Thyroid gland (tissue), 4 donors: ENCODE data around the gene OR2J1.

Experiments
- POLR2A ChIP-seq, 2 donors: fragments of 450-650 bp; IDR thresholded peaks; one replicate each; pipeline ENCODE4 v1.6.1; 2017; ENCODE audit warnings: antibody characterized with exemption in 2 of 2, mild to moderate bottlenecking in 2 of 2, moderate library complexity in 1 of 2
- TF ChIP-seq, protein P1 (sequence below), 6 experiments: fragments of 200-600 bp in 3 of 6; fragments of 450-650 bp in 3 of 6; sonication (generic) in 3 of 6; IDR thresholded peaks; one replicate each; pipeline ENCODE4 v1.5.1; 2016 to 2019; ENCODE audit warnings: antibody characterized with exemption in 6 of 6, mild to moderate bottlenecking in 2 of 6, inconsistent platforms in 1 of 6, moderate library complexity in 1 of 6

DNA sequence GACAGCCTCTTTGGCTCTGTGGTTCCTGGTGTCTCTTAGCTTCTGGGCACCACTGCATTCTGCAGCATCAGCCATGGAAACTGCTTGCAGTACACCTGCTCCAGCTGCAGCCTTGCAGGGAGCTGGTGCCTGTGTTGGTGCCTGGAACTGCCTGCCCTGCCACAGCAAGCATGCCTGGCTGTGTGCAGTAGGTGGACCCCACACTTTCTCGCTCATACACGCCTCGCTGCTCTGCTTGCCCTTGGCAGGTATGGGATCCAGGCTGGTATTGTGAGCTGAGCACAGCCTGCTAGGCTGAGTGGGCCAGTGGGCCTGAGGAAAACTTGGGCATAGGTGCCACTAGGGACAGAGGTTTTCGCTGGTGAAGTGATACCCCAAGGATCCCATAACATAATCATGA, 31.4 kb downstream of the OR2J1 start:
- TF ChIP-seq POLR2A (IDR thresholded peaks at IDR 0.05), result no peak
- TF ChIP-seq, protein P1, sequence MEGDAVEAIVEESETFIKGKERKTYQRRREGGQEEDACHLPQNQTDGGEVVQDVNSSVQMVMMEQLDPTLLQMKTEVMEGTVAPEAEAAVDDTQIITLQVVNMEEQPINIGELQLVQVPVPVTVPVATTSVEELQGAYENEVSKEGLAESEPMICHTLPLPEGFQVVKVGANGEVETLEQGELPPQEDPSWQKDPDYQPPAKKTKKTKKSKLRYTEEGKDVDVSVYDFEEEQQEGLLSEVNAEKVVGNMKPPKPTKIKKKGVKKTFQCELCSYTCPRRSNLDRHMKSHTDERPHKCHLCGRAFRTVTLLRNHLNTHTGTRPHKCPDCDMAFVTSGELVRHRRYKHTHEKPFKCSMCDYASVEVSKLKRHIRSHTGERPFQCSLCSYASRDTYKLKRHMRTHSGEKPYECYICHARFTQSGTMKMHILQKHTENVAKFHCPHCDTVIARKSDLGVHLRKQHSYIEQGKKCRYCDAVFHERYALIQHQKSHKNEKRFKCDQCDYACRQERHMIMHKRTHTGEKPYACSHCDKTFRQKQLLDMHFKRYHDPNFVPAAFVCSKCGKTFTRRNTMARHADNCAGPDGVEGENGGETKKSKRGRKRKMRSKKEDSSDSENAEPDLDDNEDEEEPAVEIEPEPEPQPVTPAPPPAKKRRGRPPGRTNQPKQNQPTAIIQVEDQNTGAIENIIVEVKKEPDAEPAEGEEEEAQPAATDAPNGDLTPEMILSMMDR (IDR thresholded peaks at IDR 0.05), result no peak
